Activated CD4-positive, CD25-positive, alpha-beta regulatory T cell treated with anti-CD3 and anti-CD28 coated beads, Interleukin-2, amount 50 U/mL, for 16 hours (primary cell): ENCODE results near the gene CCDC157.
A peak's percentile ranks its signal among the peaks of the same experiment; 100 is the strongest.

ENCODE experiments used
- DNase-seq: peaks from one replicate; pipeline ENCODE4 v3.0.0-alpha.2; 2020; ENCODE audit warnings: low read depth, low spot score

Gene CCDC157

GRCh38 chr22:30356449-30357235 lies at the start of gene CCDC157, which contains the start of gene SF3A1:
Gene CCDC157 (plus strand): TSS chr22:30357007. CDS start chr22:30366001, 8,994 bp downstream.
Gene SF3A1 (minus strand): TSS chr22:30356894. CDS start chr22:30356792, 102 bp downstream.
- DNase-seq = peak; percentile 76

GRCh38 chr22:30307041-30307574 lies 49.7 kb upstream of the CCDC157 start:
- DNase-seq = no peak

GRCh38 chr22:30308093-30308492 lies 48.7 kb upstream of the CCDC157 start:
- DNase-seq = no peak

- no peak for DNase-seq
Observed at GRCh38 chr22:30308518-30309230, 48.1 kb upstream of the CCDC157 start.

- DNase-seq = no peak
Observed at GRCh38 chr22:30309951-30310741, 46.7 kb upstream of the CCDC157 start.

GRCh38 chr22:30310881-30311771 lies 45.7 kb upstream of the CCDC157 start:
- DNase-seq = no peak

GRCh38 chr22:30312053-30312452 lies 44.8 kb upstream of the CCDC157 start:
- no peak for DNase-seq

- DNase-seq = no peak
Observed at GRCh38 chr22:30313527-30314363, 43.1 kb upstream of the CCDC157 start.

- no peak for DNase-seq
Observed at GRCh38 chr22:30314915-30315314, 41.9 kb upstream of the CCDC157 start.

- DNase-seq = no peak
Observed at GRCh38 chr22:30315962-30316576, 40.7 kb upstream of the CCDC157 start.

- DNase-seq = no peak
Observed at GRCh38 chr22:30317778-30318177, 39.0 kb upstream of the CCDC157 start.

- no peak for DNase-seq
Observed at GRCh38 chr22:30318799-30319419, 37.9 kb upstream of the CCDC157 start.

GRCh38 chr22:30320021-30320556 lies 36.7 kb upstream of the CCDC157 start:
- no peak for DNase-seq

GRCh38 chr22:30321461-30321860 lies 35.3 kb upstream of the CCDC157 start:
- no peak for DNase-seq

- no peak for DNase-seq
Observed at GRCh38 chr22:30323246-30323645, 33.6 kb upstream of the CCDC157 start.

- no peak for DNase-seq
Observed at GRCh38 chr22:30324014-30324730, 32.6 kb upstream of the CCDC157 start.

- DNase-seq = no peak
Observed at GRCh38 chr22:30325065-30325720, 31.6 kb upstream of the CCDC157 start.
